Measurements from ENCODE around the gene ZNF512. TPM values are rescaled to one million over a fixed set of nuclear protein-coding genes. Genes with fewer than 3 reads are reported as not detected.
A peak's percentile ranks its signal among the peaks of the same experiment; 100 is the strongest.

ZNF512 gene
- total and polyA plus RNA-seq, 2 of the 13 experiments (the other 11 are each of a cell fraction or from before 2014, with no cell fraction given) = 29.8 to 31.0 TPM

DNA sequence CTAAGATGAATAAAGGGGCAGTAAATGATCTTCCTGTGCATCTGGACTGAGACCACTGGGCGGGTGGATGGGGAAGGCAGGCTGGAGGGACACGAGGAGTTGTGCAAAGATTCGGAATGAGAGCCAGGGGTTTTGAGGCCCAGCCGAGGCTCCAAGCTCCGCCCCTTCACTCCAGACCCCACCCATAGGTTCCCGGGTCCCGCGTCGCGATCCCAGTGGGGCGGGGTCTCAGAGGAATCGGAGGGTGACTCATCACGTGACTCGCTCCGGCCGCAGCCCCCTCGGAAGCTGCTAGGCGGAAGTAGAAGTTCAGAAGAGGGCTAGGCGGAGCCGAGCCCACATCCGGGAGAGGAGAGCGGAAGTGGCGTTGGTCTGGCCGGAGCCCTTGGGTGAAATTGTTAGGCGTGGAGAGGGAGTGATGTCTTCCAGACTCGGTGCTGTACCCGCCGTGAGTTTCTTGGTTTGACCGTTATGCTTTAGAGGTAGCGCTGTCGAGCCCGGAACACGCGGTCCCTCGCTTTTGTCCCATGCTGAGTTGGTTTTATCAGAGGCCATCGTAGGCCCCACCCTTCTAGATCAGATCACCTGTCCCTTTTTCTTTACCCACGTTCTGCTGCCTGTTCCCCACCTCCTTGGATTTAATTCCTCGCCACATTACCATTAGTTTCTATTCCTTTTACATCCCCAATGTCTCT, at the start of gene ZNF512 (continued):
- TF ChIP-seq FIP1L1 (IDR thresholded peaks at IDR 0.05; ENCODE audit: borderline replicate concordance, insufficient read depth, low read depth, low read length) (no peak), EZH2 (conservative IDR thresholded peaks at IDR 0.05; ENCODE audit: low read depth, low read length) (no peak), MEIS2 (CRISPR knock-in tag; IDR thresholded peaks at IDR 0.05) (peak; percentile 8; the same call in 1 of the 2 replicates), BHLHE40 (IDR thresholded peaks at IDR 0.05; ENCODE audit: low read length) (peak; percentile 91), ZC3H13 (CRISPR knock-in tag; IDR thresholded peaks at IDR 0.05) (no peak), ZFAT (CRISPR knock-in tag; conservative IDR thresholded peaks at IDR 0.05) (0 out of 2 replicates have a peak, but pooled peaks have one; percentile 46), DNMT1 (CRISPR knock-in tag; IDR thresholded peaks at IDR 0.05) (no peak), SUZ12 (IDR thresholded peaks at IDR 0.05; ENCODE audit: low read depth, low read length) (no peak), AHR (CRISPR knock-in tag; IDR thresholded peaks at IDR 0.05) (peak; percentile 66; the same call in 1 of the 2 replicates), PPARG (CRISPR knock-in tag; conservative IDR thresholded peaks at IDR 0.05) (peak; percentile 46; the same call in 1 of the 2 replicates), ZNF207 (IDR thresholded peaks at IDR 0.05; ENCODE audit: borderline replicate concordance) (peak; percentile 90; the same call in 1 of the 2 replicates), ZNF660 (CRISPR knock-in tag; IDR thresholded peaks at IDR 0.05; ENCODE audit: borderline replicate concordance, low read depth) (no peak), ZNF616 (CRISPR knock-in tag; IDR thresholded peaks at IDR 0.05; ENCODE audit: low read depth) (no peak; the same call in 1 of the 2 replicates), ZNF136 (CRISPR knock-in tag; IDR thresholded peaks at IDR 0.05; ENCODE audit: low read depth) (no peak; the same call in 1 of the 2 replicates), ZNF792 (CRISPR knock-in tag; IDR thresholded peaks at IDR 0.05) (peak; percentile 47; the same call in 1 of the 2 replicates), SIX4 (CRISPR knock-in tag; IDR thresholded peaks at IDR 0.05) (0 out of 2 replicates have a peak, but pooled peaks have one; percentile 14), ZNF607 (CRISPR knock-in tag; IDR thresholded peaks at IDR 0.05; ENCODE audit: borderline replicate concordance) (peak; percentile 48; the same call in 1 of the 2 replicates), HES4 (CRISPR knock-in tag; IDR thresholded peaks at IDR 0.05; ENCODE audit: borderline replicate concordance) (peak; percentile 17; the same call in 1 of the 2 replicates), REPIN1 (CRISPR knock-in tag; IDR thresholded peaks at IDR 0.05; ENCODE audit: borderline replicate concordance, low read depth) (no peak; the same call in 1 of the 2 replicates), ZNF883 (CRISPR knock-in tag; IDR thresholded peaks at IDR 0.05; ENCODE audit: not compliant biosample characterization) (peak; percentile 31), PHB2 (IDR thresholded peaks at IDR 0.05; ENCODE audit: partially characterized antibody) (no peak), RFXANK (CRISPR knock-in tag; IDR thresholded peaks at IDR 0.05) (no peak), ZBTB21 (CRISPR knock-in tag; IDR thresholded peaks at IDR 0.05) (peak; percentile 58), SNAI1 (CRISPR knock-in tag; IDR thresholded peaks at IDR 0.05; ENCODE audit: borderline replicate concordance) (0 out of 2 replicates have a peak, but pooled peaks have one; percentile 33)
- TF ChIP-seq, protein P1, sequence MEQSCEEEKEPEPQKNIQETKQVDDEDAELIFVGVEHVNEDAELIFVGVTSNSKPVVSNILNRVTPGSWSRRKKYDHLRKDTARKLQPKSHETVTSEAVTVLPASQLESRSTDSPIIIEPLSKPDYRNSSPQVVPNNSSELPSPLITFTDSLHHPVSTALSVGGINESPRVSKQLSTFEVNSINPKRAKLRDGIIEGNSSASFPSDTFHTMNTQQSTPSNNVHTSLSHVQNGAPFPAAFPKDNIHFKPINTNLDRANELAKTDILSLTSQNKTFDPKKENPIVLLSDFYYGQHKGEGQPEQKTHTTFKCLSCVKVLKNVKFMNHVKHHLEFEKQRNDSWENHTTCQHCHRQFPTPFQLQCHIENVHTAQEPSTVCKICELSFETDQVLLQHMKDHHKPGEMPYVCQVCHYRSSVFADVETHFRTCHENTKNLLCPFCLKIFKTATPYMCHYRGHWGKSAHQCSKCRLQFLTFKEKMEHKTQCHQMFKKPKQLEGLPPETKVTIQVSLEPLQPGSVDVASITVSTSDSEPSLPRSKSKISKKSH (CRISPR knock-in tag; IDR thresholded peaks at IDR 0.05; ENCODE audit: borderline replicate concordance) = no peak; the same call in none of the 2 replicates
- TF ChIP-seq, protein P2, sequence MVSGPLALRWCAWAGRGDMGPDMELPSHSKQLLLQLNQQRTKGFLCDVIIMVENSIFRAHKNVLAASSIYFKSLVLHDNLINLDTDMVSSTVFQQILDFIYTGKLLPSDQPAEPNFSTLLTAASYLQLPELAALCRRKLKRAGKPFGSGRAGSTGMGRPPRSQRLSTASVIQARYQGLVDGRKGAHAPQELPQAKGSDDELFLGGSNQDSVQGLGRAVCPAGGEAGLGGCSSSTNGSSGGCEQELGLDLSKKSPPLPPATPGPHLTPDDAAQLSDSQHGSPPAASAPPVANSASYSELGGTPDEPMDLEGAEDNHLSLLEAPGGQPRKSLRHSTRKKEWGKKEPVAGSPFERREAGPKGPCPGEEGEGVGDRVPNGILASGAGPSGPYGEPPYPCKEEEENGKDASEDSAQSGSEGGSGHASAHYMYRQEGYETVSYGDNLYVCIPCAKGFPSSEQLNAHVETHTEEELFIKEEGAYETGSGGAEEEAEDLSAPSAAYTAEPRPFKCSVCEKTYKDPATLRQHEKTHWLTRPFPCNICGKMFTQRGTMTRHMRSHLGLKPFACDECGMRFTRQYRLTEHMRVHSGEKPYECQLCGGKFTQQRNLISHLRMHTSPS (CRISPR knock-in tag; IDR thresholded peaks at IDR 0.05; ENCODE audit: low read depth) = no peak
- TF ChIP-seq, protein P3, sequence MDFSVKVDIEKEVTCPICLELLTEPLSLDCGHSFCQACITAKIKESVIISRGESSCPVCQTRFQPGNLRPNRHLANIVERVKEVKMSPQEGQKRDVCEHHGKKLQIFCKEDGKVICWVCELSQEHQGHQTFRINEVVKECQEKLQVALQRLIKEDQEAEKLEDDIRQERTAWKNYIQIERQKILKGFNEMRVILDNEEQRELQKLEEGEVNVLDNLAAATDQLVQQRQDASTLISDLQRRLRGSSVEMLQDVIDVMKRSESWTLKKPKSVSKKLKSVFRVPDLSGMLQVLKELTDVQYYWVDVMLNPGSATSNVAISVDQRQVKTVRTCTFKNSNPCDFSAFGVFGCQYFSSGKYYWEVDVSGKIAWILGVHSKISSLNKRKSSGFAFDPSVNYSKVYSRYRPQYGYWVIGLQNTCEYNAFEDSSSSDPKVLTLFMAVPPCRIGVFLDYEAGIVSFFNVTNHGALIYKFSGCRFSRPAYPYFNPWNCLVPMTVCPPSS (IDR thresholded peaks at IDR 0.05) = 0 out of 2 replicates have a peak, but pooled peaks have one; percentile 80
